Mucosa of rectum (tissue), 2 donors: Measurements from ENCODE around the gene ARSI.

Experiments
- H3K27ac ChIP-seq, 2 donors: one replicate each; pipeline ENCODE4 v1.7.0; 2013; ENCODE audit warnings: inconsistent platforms in 2 of 2, low read depth in 2 of 2, low read length in 2 of 2
- H3K27me3 ChIP-seq, 2 donors: one replicate each; pipeline ENCODE4 v1.7.0; 2013; ENCODE audit warnings: low read length in 2 of 2; ENCODE audit not compliant: control insufficient read depth in 2 of 2, insufficient read depth in 2 of 2
- H3K36me3 ChIP-seq, 2 donors: one replicate each; pipeline ENCODE4 v1.7.0; 2013; ENCODE audit warnings: low read length in 2 of 2; ENCODE audit not compliant: control insufficient read depth in 2 of 2, insufficient read depth in 2 of 2
- H3K4me1 ChIP-seq, 2 donors: one replicate each; pipeline ENCODE4 v1.7.0; 2013; ENCODE audit warnings: low read length in 2 of 2, mild to moderate bottlenecking in 1 of 2; ENCODE audit not compliant: control insufficient read depth in 2 of 2, insufficient read depth in 2 of 2
- H3K4me3 ChIP-seq, 2 donors: one replicate each; pipeline ENCODE4 v1.7.0; 2013; ENCODE audit warnings: low read length in 2 of 2
- H3K9ac ChIP-seq, 2 donors: one replicate each; pipeline ENCODE4 v1.7.0; 2013; ENCODE audit warnings: low read length in 2 of 2, low read depth in 1 of 2, mild to moderate bottlenecking in 1 of 2
- H3K9me3 ChIP-seq, 2 donors: one replicate each; pipeline ENCODE4 v1.7.0; 2013; ENCODE audit warnings: low read length in 2 of 2; ENCODE audit not compliant: control insufficient read depth in 2 of 2
- donor health status: healthy.
- donor health status: Normal muscosa, but diverticular disease.

ARSI gene

DNA sequence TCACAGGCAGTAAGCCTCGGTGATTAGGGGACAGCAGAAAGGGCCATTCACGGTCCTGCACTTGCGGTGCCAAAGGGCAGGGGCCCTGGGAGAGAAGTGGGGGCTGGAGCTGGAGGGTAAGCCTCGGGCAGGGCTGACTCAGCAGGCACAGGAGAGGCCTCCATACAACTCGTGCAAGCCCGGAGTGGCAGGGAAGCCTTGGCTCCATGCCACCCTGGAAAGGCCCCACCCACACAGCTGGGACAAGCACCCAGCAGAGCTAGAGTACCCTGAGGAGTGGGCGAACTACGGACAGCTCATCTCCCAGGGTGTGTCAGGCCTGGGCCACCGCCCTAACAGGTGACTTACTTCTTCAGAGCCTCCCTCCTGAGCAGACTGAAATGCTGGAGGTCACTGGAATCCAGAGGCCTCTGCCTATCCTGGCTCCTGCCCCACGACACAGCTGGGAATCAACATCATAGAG lies 7.5 kb downstream of the ARSI start:
- Histone ChIP-seq H3K36me3 (no peaks in the 10 kb centered on the region), H3K9ac (no peak overlapping the region), H3K4me1 (no peaks in the 10 kb centered on the region), H3K4me3 (no peak overlapping the region), H3K27ac (no peak overlapping the region), H3K27me3 (no peaks in the 10 kb centered on the region), H3K9me3 (no peaks in the 10 kb centered on the region)

DNA sequence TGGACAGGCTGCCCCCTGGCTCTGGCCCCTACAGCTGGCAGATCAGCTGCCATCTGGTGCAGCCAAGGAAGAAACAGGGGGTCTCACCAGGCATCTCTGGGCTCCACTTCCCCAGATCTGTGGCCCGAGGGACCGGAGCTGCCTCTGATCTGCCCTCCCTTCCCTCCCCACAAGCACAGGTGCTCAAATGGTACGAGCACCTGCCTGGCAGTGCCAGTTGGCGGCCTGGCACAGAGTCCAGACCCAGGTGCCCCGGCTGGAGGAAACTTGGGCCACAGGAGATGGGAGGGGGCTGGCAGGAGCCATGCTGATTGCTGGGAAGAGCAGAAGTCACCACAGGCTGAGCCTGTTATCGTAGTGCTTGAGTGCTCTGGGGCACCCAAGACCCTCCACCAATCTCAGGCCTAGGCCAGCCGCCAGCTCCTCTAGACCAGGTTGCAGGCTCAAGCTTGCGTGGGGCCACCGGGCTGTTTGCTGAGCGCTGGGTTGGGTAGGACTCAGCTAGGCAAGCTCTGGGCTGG lies 8.1 kb downstream of the ARSI start:
- no peaks in the 10 kb centered on the region for H3K36me3 ChIP-seq
- H3K9ac ChIP-seq = no peak overlapping the region

DNA sequence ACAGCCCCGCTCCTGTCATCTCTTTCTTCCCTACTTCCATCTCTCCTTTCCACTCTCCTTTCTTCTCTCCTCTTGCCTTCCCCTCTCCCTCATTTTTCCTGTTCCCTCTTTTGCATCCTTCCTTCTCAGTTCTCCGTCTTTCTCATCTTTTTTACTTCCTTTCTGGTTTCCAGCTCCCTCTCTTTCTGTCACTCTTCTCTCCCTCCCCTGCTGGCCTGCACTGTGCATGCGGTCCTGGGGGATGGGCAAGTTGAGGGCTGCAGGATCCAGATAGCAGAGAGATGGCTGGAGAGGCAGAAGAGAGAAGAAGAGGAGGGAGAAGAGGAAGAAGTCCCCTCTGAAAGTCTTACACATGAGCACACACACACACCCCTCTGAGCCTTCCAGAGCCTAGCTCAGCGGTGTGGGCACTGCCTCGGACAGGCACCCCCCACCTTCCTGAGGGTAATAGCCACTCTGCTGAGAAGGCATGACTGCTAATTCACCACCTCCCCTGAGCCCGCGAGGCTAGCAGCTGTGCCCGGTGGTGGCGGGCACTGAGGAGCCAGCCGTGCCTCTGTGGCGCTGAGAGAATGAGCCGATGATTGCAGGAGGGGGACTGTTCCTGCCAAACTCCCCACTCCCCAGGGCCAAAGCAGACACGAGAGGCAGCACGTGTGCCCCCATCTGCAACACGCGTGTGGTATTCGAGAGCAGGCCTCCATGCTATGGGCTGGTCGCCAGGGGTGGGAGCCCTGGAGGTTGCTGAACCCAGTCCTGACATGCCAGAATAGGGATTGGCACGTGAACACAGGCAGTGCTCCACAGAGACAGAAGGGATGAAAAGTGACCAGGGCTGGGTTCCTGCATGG lies 9.4 kb downstream of the ARSI start:
- Histone ChIP-seq H3K36me3 (no peaks in the 10 kb centered on the region), H3K27ac (no peak overlapping the region), H3K9ac (no peak overlapping the region), H3K4me3 (no peak overlapping the region), H3K9me3 (no peaks in the 10 kb centered on the region), H3K27me3 (peaks cover 0 to 3% of the 10 kb centered on the region in 2 donors), H3K4me1 (no peaks in the 10 kb centered on the region)

More for the DNA sequence above, 8.1 kb downstream of the ARSI start:
- no peak overlapping the region for H3K4me3 ChIP-seq
- H3K4me1 ChIP-seq = no peaks in the 10 kb centered on the region
- peaks cover 0 to 3% of the 10 kb centered on the region in 2 donors for H3K27me3 ChIP-seq
- no peaks in the 10 kb centered on the region for H3K9me3 ChIP-seq
- H3K27ac ChIP-seq = no peak overlapping the region

DNA sequence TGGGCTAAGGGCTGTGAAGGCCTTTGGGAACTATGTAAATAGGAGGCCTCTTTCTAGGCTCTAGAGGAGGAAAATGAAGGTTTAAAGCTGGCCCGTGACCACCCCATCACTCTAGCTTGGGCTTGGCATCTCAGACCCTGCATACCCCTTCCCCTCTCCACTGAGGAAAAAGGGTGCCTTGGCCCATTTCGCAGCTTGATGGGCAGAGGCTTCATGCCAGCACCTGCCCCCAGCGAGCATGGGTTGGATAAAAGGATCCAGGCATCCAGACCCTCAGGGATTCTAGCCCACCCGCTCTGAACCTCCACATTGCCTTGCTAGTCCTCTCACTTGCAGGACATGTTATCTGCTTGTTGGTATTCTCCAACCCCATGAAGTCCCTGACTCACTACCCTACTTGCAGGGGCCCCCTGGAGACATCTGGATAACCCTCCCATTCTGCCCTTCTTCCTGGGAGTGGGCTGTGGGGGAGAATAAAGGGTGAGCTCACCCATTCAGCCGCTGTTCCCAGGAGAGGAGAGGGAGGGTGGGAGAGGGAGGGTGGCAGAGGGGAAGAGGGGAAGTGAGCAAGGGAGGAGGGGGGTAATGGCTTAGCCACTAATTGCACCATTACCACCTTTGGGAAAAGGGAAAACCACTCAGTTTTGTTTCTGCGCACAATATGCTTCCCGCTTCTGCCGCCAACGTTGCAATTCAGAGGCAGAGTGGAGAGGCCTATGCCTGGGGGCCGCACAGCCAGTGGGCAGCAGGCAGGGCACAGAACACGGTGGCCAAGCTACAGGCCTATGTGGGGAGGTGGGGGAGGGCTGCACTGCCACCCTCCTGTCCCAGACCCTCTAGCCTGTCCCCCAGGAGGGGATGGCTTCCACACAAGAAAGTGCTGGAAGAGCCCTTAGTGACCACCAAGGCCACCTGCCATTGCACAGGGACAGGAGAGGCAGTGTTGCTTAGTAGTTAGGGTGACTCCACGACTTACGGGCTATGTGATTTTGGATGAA lies 11.0 kb downstream of the ARSI start:
- H3K27me3 ChIP-seq = peaks cover 0 to 3% of the 10 kb centered on the region in 2 donors
- H3K4me3 ChIP-seq = no peak overlapping the region
- H3K27ac ChIP-seq = no peak overlapping the region
- H3K36me3 ChIP-seq = no peaks in the 10 kb centered on the region
- no peaks in the 10 kb centered on the region for H3K4me1 ChIP-seq
- H3K9me3 ChIP-seq = no peaks in the 10 kb centered on the region
- no peak overlapping the region for H3K9ac ChIP-seq

DNA sequence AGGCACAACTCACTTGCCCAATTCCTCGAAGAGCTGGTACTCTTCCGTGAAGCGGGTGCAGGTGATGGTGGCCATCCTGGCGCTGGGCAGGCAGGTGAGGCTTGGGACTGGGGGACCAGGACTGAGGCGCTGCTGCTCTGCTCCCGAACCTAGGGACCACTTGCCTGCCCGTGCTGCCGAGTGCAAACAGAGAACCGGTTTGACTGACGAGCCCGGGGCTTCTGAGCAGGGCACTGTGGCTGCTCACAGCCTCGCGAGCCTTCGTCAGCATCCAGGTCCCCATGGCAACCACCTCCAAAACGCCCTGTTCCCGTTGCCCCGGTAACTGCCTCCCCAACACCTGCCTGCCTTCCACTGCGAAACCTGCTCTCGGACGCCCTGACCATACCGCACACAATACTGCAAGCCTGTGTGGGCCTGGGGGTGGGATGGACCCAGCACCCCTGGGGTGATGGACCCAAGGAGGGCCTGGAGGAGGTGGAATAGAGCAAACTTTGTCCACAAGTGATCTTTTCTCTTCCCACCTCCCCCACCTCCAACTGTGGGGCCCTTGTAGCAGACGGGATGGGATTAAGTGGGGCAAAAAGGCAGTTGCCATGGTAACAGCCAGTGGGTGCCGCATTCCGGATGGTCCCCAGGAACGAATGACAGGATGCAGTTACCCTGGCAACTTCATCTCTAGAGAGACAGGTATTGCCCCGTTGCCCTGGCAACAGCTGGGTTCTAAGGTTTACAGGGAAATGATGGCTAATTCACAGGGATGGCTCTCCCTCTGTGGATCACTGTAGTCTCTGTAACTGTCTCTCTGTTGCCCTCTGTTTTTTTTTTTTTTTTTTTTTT lies 12.9 kb downstream of the ARSI start, which contains the start of gene CAMK2A:
Gene CAMK2A, minus strand, starts transcription at position 223 of the 840 bp plus-strand sequence. Its CDS starts 148 bp downstream, at position 75.
- no peaks in the 10 kb centered on the region for H3K9me3 ChIP-seq
- no peak within 1 kb of the TSS for H3K9ac ChIP-seq
- no peaks in the 10 kb centered on the region for H3K4me1 ChIP-seq
- H3K27me3 ChIP-seq = peaks cover 0 to 3% of the 10 kb centered on the region in 2 donors
- H3K4me3 ChIP-seq = no peak within 1 kb of the TSS
- no peak within 1 kb of the TSS for H3K27ac ChIP-seq
- no peaks in the 10 kb centered on the region for H3K36me3 ChIP-seq

DNA sequence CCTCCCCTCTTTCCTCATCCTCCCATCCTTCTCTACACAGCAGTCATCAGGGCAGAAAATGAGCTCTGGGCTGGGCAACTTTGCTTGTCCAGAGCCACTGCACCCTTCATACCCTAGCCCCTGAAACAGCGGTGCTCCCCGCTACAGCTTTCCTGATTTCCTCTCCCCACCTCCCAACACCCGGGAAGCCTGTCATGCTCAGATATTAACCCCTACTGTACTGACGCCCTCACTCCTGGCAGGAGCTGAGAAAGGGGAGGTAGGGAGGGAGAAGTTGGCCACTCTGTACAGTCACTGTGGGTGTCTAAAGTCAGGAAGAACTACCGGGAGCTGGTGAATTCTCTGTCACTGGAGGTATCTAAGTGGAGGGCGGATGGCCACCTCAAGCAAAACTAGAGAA lies 13.9 kb downstream of the ARSI start:
- H3K27me3 ChIP-seq = peaks cover 0 to 3% of the 10 kb centered on the region in 2 donors
- no peaks in the 10 kb centered on the region for H3K4me1 ChIP-seq
- no peak overlapping the region for H3K9ac ChIP-seq
- H3K27ac ChIP-seq = no peak overlapping the region
- H3K36me3 ChIP-seq = no peaks in the 10 kb centered on the region
- H3K9me3 ChIP-seq = no peaks in the 10 kb centered on the region
- no peak overlapping the region for H3K4me3 ChIP-seq

DNA sequence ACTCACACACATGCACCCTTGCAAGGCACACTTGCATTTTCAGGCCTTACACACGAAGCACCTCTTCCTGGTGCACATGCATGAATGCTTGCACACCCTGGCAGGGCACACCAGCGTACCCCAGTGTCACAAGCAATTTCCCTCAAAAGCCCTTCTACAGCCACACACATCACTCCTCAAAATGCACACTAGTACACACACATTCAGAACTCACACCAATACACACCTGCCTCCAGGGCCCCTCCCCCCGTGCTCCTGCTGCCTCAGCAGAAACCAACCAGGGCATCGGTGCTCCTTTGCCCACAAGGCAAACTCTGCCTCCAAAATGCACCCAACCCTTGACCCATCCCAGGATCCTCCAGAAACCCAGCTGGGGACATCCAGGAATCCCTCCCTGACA lies 14.3 kb downstream of the ARSI start:
- Histone ChIP-seq H3K27ac (no peak overlapping the region), H3K9ac (no peak overlapping the region), H3K4me3 (no peak overlapping the region), H3K36me3 (no peaks in the 10 kb centered on the region), H3K4me1 (no peaks in the 10 kb centered on the region), H3K27me3 (peaks cover 0 to 3% of the 10 kb centered on the region in 2 donors), H3K9me3 (no peaks in the 10 kb centered on the region)

DNA sequence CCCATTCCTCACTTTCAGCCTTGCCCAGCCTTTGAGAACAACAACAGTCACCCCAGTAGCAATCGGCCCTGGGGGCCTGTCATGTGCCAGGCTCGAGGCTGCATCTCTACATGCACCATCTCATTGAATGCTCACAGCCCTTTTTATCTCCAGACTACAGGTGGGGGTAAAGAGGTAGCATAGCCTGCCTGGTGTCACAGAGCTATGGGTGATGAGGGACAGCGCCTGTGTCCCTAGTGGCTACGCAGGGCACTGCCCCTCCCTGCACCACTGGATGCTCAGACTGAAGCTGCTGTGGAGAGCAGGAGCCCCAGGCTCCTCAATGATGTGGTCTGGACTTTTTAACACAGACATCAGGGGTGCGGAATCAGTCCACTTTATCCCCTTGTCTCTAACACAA lies 15.9 kb downstream of the ARSI start:
- Histone ChIP-seq H3K36me3 (no peaks in the 10 kb centered on the region), H3K9ac (no peak overlapping the region), H3K27ac (no peak overlapping the region), H3K4me1 (no peaks in the 10 kb centered on the region), H3K27me3 (peaks cover 0 to 3% of the 10 kb centered on the region in 2 donors), H3K4me3 (no peak overlapping the region), H3K9me3 (no peaks in the 10 kb centered on the region)

DNA sequence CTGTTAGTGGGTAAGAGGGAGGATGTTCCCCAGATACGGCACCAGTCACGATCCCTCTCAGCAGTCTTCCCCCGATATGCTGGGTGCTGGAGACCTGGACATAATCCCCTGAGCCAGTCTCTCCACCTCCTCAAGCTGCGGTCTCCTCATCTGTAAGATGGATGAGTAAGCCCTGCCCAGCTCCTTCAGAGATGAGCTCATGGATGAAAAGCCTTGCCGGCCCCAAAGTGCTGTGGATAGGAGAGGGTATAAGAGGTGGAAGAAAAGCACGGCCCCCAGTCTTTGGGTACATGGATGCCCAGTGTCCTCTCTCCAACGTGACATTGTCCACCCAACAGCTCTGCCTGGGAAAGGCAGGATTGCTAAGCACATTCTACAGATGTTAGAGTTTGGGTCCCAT lies 17.6 kb downstream of the ARSI start:
- Histone ChIP-seq H3K4me1 (no peaks in the 10 kb centered on the region), H3K4me3 (no peak overlapping the region), H3K9ac (no peak overlapping the region), H3K27me3 (peaks cover 0 to 3% of the 10 kb centered on the region in 2 donors), H3K27ac (no peak overlapping the region), H3K36me3 (no peaks in the 10 kb centered on the region), H3K9me3 (no peaks in the 10 kb centered on the region)
